HEK293T (cell line): ENCODE measurements around the gene HTRA3.

Experiments used
- FOXA1 ChIP-seq: fragments of 450-650 bp; IDR thresholded peaks from 2 replicates; pipeline ENCODE4 v1.6.1; 2016; ENCODE audit warnings: mild to moderate bottlenecking
- TARDBP ChIP-seq: fragments of 450-650 bp; IDR thresholded peaks from 2 replicates; pipeline ENCODE4 v1.6.1; 2016

GRCh38 chr4:8291701-8292477 is 22.3 kb downstream of the HTRA3 start:
- TF ChIP-seq TARDBP (no peak), FOXA1 (no peak)
